HG02623 (cell line): ENCODE results near the gene PALM.
"Not testable (repeated sequence)": the region's sequence is repeated elsewhere in the genome, so short reads cannot be mapped to it uniquely, and the experiment has no call there.

Experiments
- ATAC-seq: cut with Tn5 transposase; IDR thresholded peaks from one replicate; pipeline ENCODE4 v1.9.1; 2021; ENCODE audit warnings: moderate library complexity; ENCODE audit not compliant: unreplicated experiment

The PALM gene

GRCh38 chr19:703651-704446, 4.9 kb upstream of the PALM start:
- no peak for ATAC-seq

- no peak for ATAC-seq
Measured at GRCh38 chr19:704447-704741, 4.3 kb upstream of the PALM start.

- ATAC-seq = no peak
Measured at GRCh38 chr19:709196-709964, 645 bp downstream of the PALM start.

DNA sequence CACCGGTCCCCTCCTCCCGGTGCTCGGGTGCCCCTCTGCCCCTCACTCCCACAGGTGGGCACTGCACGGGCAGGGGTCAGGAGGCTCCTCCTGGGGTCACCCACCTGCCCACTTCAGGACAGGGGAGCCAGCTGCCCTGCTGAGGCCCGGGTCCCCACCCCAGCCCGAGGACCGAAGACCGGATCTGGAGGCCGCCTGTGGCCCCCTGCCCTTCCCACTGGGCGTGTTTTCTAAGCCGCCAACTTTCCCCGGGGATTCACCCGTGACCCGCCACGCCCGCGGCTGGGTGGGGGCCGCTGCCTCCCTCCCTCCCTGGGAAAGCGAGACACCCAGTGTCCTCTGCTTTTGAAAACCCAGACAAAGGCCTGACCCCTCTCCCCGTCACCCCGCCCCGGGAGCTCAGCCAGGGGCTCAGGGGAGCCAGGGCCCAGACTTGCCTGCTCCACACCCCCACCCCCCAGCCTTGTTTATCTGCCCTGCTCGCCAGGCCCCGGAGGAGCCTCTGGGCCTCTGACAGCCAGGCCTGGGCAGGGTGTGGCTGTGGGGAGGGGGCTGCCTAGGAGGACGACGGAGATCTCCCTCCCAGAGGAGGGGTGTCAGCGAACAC, 1.3 kb downstream of the PALM start:
- no peak for ATAC-seq

- ATAC-seq = no peak
Measured at GRCh38 chr19:710767-711166, 2.0 kb downstream of the PALM start.

GRCh38 chr19:711254-711653, 2.5 kb downstream of the PALM start:
- ATAC-seq = no peak

- ATAC-seq = no peak
Measured at GRCh38 chr19:715347-715746, 6.6 kb downstream of the PALM start.

DNA sequence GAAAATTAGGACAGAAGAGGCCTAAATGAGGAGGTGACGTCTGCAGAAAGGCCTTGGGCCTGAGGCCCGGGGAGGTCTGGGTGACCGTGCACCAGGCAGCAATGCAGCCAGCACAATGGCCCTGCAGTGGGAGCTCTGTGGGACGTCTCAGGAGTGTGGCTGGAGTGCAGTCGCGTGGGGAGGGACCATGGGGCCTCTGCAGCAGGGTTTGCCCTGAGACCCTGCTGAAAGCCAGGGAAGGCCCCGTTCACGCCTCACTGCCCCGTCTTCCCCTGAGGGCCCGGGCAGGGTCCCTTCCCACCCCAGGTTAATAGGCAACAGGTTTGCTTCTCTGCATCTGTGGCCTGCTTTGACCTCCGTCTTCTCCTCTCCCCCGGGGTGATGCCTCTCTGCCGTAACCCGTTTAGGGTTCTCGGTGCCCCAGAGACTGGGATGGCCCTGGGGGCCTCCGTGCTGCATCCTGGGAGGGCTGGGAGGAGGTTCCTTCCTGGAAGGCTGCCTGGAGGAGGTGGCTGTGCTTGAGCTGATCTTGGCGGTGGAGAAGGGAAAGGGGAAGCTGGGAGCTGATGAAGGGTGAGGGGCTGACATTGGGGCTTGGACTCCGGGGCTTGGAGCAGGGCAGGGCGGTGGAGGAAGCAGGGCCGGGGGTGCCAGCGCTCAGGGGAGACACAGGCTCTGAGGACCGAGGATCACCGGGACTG, 9.7 kb downstream of the PALM start:
- no peak for ATAC-seq

- ATAC-seq = no peak
Measured at GRCh38 chr19:718991-719512, 10.3 kb downstream of the PALM start.

- no peak for ATAC-seq
Measured at GRCh38 chr19:719636-720344, 11.1 kb downstream of the PALM start.

DNA sequence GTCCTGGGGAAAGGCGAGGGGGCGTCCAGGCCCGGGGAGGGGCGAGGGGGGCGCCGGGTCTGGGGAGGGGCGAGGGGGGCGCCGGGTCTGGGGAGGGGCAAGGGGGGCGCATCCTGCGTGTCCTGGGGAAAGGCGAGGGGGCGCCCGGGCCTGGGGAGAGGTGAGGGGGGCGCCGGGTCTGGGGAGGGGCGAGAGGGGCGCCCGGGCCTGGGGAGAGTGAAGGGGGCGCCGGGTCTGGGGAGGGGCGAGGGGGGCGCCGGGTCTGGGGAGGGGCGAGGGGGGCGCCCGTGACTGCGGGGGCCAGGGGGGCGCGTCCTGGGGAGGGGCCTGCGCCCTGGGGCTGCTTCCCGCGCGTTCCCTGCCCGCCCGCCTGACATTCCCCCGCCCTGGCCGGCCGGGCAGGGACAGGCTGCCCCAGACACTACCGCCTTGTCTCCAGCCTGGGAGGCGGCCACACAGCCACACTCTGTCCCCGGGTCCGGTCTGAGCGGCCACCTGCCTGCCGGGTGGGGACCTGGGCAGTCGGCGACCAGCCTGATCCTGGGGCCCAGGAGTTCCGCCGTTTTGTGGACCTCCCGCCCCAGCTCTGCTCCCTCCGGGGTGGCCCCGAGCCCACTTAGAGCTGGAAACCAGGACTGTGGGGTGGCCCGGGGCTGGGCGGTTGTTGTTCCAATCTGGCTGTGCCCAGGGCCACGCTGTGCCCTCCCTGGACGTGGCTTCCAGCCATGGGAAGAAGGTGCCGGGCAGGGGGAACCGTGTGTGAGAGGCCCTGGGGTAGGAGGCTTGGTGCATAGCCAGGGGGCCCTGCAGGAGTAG, 11.8 kb downstream of the PALM start:
- no peak for ATAC-seq

DNA sequence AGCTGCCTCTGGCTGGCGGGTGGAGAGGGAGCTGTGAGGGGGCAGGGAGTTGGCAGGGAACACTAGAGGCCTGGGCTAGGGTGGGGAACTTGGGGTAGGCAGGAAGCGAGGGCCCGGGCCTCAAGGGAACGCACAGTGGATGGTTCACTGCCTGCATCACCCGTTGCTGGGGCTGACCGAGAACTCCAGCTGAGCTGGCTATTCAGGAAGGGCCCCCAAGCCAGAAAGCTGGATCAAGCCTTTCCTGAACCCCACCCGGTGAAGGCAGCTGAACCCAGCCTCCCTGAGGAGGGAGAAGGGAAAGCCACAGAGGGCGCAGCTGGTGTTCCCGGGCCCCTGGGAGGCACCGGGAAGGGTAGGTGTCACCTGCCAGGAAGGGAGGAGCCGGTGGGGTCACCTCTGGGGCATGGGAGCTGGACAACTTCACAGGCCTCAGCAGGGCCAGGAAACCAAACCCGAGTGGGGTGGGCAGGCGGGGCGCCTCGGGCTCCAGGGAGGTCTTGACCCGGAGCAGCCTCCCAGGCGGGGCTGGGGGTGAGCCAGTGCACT, 13.9 kb downstream of the PALM start:
- ATAC-seq = no peak

DNA sequence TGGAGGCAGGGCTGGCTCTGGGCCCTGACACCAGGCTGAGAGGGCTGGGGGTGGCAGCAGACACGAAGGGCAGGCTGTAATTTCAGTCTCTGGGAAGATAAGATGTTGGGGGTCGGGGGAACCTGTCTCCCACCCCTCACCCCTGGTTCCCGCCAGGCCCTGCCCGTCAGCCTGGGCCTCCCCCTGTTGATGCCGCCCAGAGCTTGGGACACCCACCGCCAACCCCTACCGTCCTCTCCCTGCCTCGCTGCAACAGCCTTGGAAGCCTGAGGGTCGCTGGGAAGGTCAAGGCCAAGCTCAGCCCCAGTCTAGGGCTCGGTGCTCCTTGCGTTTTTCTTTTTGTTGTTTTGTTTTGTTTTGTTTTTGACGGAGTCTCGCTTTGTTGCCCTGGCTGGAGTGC, 14.5 kb downstream of the PALM start:
- no peak for ATAC-seq

- no peak for ATAC-seq
Measured at GRCh38 chr19:723714-724113, 15.0 kb downstream of the PALM start.

DNA sequence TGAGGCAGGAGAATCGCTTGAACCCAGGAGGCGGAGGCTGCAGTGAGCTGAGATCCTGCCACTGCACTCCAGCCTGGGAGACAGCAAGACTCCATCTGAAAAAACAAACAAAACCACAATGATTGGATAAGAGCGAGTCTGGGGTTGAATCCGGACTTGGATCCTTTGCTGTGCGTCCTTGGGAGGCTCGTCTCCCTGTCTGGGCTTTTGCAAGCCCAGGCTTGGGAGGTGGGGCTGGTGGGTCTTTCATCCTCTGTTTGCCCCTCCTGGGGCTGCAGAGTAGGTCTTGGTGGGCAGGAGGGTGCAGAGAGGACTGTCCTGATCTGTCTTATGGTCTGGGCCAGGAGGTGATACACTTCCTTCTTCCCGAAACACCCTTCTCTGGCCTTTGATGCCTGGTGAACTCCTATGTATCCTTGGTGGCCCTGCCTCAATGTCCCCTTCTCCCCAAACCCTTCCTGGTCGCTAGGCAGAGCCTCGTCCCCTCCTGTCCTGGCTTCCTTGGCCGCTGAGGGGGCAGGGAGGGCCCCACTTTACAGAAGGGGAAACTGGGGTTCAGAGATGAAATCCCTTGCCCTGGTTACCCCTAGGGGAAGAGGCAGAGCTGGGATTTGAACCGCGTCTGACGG, 16.8 kb downstream of the PALM start:
- ATAC-seq = no peak

GRCh38 chr19:726993-727956, 18.5 kb downstream of the PALM start:
- ATAC-seq = no peak

- no peak for ATAC-seq
Measured at GRCh38 chr19:728011-728410, 19.3 kb downstream of the PALM start.

GRCh38 chr19:729564-729963, 20.8 kb downstream of the PALM start:
- not testable (repeated sequence) for ATAC-seq
